ENCODE data around the gene MUSK. TPM values are rescaled to one million over a fixed set of nuclear protein-coding genes. Genes with fewer than 3 reads are reported as not detected.

MUSK gene
- total RNA-seq, 1 donor from 2014 or later: not detected

GRCh38 chr9:110695846-110696245 is 27.3 kb downstream of the MUSK start:
- DNase-seq (ENCODE audit: low read depth): peak; percentile 36

- peak; percentile 28 for DNase-seq (ENCODE audit: low read depth)
Measured at GRCh38 chr9:110700953-110701352, 32.4 kb downstream of the MUSK start.

GRCh38 chr9:110703669-110704068 is 35.1 kb downstream of the MUSK start:
- no peak for DNase-seq (ENCODE audit: low read depth)

- no peak for DNase-seq (ENCODE audit: low read depth)
Measured at GRCh38 chr9:110707419-110707818, 38.8 kb downstream of the MUSK start.

GRCh38 chr9:110710420-110710819 is 41.8 kb downstream of the MUSK start:
- no peak for DNase-seq (ENCODE audit: low read depth)

- DNase-seq (ENCODE audit: low read depth): no peak
Measured at GRCh38 chr9:110712955-110713354, 44.4 kb downstream of the MUSK start.

GRCh38 chr9:110714314-110714713 is 45.7 kb downstream of the MUSK start:
- DNase-seq (ENCODE audit: low read depth): peak; percentile 13

- peak; percentile 14 for DNase-seq (ENCODE audit: low read depth)
Measured at GRCh38 chr9:110728058-110728457, 59.5 kb downstream of the MUSK start.

- no peak for DNase-seq (ENCODE audit: low read depth)
Measured at GRCh38 chr9:110729641-110730040, 61.0 kb downstream of the MUSK start.

GRCh38 chr9:110731437-110732028 is 62.9 kb downstream of the MUSK start:
- DNase-seq (ENCODE audit: low read depth): no peak

- DNase-seq (ENCODE audit: low read depth): no peak
Measured at GRCh38 chr9:110738982-110739381, 70.4 kb downstream of the MUSK start.

- DNase-seq (ENCODE audit: low read depth): peak; percentile 68
Measured at GRCh38 chr9:110742741-110743371, 74.3 kb downstream of the MUSK start.

GRCh38 chr9:110744715-110745384 is 76.3 kb downstream of the MUSK start:
- DNase-seq (ENCODE audit: low read depth): peak; percentile 100

GRCh38 chr9:110745676-110746075 is 77.1 kb downstream of the MUSK start:
- no peak for DNase-seq (ENCODE audit: low read depth)

- DNase-seq (ENCODE audit: low read depth): no peak
Measured at GRCh38 chr9:110746211-110746930, 77.8 kb downstream of the MUSK start.

GRCh38 chr9:110748251-110748893 is 79.8 kb downstream of the MUSK start:
- peak; percentile 70 for DNase-seq (ENCODE audit: low read depth)

- DNase-seq (ENCODE audit: low read depth): no peak
Measured at GRCh38 chr9:110750272-110750671, 81.7 kb downstream of the MUSK start.

- DNase-seq (ENCODE audit: low read depth): no peak
Measured at GRCh38 chr9:110751971-110752370, 83.4 kb downstream of the MUSK start.

- peak; percentile 93 for DNase-seq (ENCODE audit: low read depth)
Measured at GRCh38 chr9:110752766-110753165, 84.2 kb downstream of the MUSK start.

- DNase-seq (ENCODE audit: low read depth): peak; percentile 52
Measured at GRCh38 chr9:110753731-110754231, 85.2 kb downstream of the MUSK start.

GRCh38 chr9:110755179-110755578 is 86.6 kb downstream of the MUSK start:
- DNase-seq (ENCODE audit: low read depth): peak; percentile 72

- no peak for DNase-seq (ENCODE audit: low read depth)
Measured at GRCh38 chr9:110758201-110758600, 89.6 kb downstream of the MUSK start.

All from renal cortical epithelial cell (primary cell).